Stimulated activated CD8-positive, alpha-beta memory T cell treated with anti-CD3 and anti-CD28 coated beads, Interleukin-4, amount 100 ng/mL, for 1 hour (primary cell): ENCODE results near the gene KCNC2.
"Not testable (repeated sequence)": the region's sequence is repeated elsewhere in the genome, so short reads cannot be mapped to it uniquely, and the experiment has no call there.

Source experiments
- DNase-seq, 2 donors: peaks; one replicate each; pipeline ENCODE4 v3.0.0-alpha.2; 2020; ENCODE audit warnings: low read depth in 2 of 2, low spot score in 1 of 2

The KCNC2 gene

DNA sequence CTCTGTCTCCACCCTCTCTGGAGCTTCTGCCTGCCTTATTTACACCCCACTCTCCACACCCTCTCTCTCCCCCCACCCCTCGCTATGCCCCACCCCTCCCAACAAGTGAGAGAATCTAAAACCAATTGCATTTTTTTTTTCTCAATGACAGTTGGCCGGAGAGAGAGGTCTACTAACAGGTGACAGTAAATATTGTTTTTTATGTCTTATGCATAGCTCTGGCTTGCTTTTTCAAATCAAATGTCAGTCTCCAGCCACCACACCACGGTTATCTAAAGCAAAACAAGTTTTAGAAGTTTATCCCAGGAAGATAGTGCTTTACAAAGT is at the start of gene KCNC2:
Gene KCNC2 (minus strand): TSS at position 28 of the 327 bp plus-strand sequence.
- DNase-seq: no peak

- no peak for DNase-seq
These were observed 49.5 kb upstream of the KCNC2 start for GRCh38 chr12:75259143-75259542.

GRCh38 chr12:75257510-75257909 is 47.9 kb upstream of the KCNC2 start:
- DNase-seq: no peak

DNA sequence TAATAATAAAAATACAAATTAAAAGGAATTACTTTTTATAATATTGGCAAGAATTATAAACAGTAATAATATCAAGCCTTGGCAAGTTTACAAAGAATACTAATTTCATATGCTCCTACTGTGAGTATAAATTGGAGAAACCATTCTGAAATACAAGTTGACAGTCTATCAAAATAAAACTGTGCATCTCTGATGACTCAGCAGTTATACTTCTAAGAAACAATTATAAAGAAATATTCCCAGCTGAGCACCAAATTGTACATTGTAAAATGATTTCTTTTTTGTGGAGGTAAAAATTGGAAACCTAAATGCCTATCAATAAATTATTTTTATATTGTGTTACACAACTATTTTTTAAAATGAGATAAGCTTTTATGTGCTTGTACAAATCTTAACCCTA is 35.5 kb upstream of the KCNC2 start:
- DNase-seq: no peak

DNA sequence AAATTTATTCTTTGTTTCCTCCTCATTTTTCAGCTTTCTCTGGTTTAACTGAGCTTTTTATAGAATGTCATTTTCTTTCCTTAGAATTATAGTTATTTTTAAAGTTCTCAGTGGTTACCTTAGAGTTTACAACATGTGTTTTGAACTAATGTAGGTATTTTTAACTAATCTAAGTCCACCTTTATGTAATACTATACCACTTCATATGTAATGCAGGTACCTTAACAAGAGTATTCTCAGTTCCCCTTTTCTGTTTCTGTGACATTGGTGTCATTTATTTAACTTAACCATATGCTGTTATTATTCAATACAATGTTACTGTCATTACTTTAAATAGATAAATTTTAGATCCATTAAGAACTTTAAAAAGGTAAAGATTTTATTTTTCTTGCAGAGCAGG is 30.3 kb upstream of the KCNC2 start:
- DNase-seq: no peak

DNA sequence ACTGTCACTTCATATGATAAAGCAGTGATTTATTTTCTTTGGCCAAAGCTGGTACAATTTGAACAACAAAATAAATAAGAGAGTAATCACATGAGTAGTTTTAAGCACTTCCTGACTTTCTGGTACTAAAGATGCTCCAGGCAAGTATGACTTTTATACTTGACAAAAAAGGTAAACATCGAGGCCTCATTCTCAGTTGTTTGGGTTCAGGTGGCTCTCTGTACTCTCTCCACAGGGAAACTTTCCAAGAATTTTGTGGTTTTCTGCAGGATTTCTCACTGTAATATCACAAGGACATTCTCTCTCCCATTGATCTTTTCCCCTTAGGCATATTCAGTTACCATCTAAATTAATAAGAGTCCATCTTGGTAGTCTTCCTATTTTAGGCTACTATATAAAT is 26.6 kb upstream of the KCNC2 start:
- DNase-seq: no peak

DNA sequence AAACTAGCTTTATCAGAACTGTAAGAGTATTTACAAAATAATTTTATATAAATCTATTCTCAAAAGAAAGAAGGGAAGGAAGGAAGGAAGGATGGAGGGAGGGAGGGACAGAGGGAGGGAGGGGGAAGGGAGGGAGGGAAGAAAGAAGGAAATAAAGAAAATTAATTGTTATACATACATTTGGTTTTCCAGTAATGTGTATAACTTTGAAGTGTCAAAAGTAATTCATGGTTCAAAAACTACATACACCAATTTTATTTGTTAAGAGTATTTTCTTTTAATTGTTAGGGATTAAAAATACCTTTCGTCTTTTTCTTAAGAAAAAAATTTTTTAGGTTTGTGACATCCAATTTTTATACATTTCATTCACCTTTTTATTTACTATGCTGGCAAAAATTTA is 17.5 kb upstream of the KCNC2 start:
- DNase-seq: no peak

DNA sequence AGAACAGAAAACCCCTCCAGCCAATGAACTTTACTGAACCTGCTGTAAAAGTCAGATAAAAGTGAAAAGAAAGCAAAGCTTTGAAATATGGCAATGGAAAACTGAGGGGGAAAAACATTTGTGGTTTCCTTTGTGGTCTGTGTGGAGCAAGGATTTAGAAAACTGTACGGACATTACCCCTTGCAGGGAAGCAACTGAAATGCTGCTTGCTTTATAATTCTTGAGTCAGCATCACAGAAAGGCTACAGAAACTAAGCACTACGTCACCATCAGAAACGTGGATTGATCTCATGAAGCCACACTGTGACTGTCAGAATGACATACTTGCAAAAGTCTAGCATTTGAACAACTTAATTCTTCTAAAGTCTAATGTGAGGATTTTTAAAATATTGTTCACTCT is 2.4 kb upstream of the KCNC2 start:
- no peak for DNase-seq

- DNase-seq: no peak
These were observed 505 bp downstream of the KCNC2 start for GRCh38 chr12:75208856-75209811.

GRCh38 chr12:75207338-75208083 is 2.1 kb downstream of the KCNC2 start:
- no peak for DNase-seq

DNA sequence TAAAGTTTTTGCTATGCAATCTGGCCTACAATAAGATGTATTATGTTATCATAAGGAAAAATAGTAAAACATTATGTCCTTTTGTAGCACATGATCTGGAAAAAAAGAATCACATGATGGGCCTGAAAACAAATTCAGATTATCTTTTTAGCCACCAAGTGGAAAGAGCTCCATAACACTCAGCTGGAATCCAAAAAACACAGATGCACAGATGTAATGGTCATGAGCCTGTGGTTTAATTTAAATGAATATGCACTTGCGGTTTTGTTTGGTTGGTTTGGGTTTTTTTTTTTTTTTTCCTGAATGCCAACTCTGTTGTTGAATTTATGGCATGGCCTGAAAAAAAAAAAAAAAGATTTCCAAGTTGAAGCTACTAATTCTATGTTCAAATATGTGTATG is 4.1 kb downstream of the KCNC2 start:
- DNase-seq: no peak

DNA sequence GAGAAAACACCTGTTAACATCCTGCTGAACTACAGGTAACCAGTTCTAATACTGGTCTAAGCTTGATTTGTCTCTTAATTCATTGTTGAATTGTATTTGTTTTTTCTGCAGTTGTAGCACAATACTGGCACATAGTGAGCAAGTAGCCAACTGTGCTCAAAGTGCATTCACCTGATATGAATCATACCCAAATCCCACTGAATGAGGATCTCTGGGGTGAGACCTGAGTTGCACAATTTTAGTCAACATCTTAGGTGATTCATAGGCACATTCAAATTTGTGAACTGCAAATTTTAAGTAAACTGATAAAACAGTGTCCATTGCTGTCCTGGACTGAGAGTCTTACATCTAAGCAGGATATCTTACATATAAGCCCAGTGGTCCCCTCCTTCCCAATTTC is 12.8 kb downstream of the KCNC2 start:
- DNase-seq: no peak

DNA sequence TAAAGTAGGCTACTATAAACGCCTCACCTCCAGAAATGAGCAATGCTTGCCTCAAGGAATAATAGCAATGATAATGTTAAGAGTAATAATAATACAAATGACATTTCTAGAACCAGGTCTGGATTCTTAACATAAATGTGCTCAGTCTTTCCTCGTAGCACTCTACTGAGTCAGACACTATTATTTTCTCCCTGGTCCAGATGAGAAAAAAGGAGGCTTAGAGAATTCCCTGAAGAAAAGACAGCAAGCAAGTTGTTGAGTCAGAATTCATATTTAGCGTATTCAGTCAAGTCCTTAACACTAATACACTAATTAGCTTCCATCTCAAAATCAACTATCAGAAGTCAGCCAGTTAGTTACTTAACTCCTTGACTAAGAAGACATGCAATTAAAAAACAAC is 13.2 kb downstream of the KCNC2 start:
- DNase-seq: no peak

DNA sequence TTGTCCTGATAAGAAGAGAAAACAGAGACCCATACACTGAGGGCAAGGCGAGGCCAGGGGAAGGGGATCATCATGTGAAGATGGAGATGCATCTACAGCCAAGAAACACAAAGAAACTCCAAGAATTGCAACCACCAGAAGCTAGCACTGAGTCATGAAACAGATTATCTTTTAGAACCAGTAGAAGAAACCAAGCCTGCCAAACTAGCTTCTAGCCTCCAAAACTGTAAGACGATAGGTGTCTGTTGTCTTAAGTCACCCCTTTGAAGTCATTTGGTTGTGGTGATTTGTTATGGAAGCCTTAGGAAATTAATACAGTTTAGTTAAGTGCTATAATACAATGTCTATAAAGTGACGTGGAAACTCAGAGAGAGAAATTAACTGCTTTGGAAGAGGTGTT is 15.4 kb downstream of the KCNC2 start:
- DNase-seq: no peak

- DNase-seq: no peak
These were observed 17.4 kb downstream of the KCNC2 start for GRCh38 chr12:75192196-75192595.

DNA sequence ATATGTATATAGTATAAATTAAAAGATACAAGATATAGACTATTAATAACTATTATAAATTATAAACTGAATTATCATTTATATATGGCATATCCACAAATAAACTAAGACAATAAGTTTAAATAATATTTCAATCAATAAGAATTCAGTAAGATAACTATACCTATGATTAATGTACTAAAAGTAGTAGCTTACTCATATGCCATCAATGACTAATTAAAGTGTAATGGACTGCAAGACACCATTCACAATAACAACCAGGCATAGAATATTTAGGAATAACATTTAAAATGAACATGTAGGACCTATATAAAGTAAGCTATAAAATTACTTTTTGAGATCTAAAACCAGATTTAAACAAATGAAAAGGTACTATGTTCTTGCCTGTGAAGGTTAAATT is 18.8 kb downstream of the KCNC2 start:
- DNase-seq: no peak

DNA sequence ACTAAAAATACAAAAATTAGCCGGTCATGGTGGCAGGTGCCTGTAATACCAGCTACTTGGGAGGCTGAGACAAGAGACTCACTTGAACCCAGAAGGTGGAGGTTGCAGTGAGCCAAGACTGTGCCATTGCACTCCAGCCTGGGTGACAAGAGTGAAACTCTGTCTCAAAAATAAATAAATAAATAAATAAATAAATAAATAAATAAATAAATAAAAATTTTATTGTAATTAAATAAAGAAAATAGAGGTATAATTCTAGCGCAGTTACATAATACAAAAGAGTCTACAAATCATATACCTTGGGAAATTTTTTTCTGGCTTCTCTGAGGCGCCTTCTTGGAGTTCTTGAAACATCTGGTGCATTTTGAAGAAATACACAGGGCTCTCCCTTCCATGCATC is 23.8 kb downstream of the KCNC2 start:
- DNase-seq: not testable (repeated sequence)

GRCh38 chr12:75184516-75184915 is 25.1 kb downstream of the KCNC2 start:
- no peak for DNase-seq

GRCh38 chr12:75183967-75184366 is 25.7 kb downstream of the KCNC2 start:
- no peak for DNase-seq

DNA sequence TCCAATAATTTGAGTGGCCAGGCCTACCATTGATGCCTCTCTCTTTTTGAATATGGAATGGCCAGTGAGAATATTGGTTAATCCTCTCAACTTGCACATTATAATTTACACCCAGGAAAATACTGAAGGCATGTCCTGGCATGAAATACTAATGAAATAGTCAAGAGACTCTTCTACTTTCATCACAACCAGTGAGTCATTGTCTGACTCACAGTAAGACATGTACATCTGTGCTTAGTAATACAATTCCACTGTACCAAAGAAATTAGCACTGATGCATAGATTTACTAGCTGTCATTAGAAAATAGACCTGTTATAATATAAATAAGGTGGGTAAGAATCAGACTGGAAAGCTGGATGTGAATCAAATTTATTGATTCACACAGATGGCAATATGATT is 31.6 kb downstream of the KCNC2 start:
- DNase-seq: no peak

- no peak for DNase-seq
These were observed 37.0 kb downstream of the KCNC2 start for GRCh38 chr12:75172611-75173010.

GRCh38 chr12:75170640-75171185 is 38.9 kb downstream of the KCNC2 start:
- DNase-seq: no peak
